ENCODE data around the gene INPP4B. TPM values are rescaled to one million over a fixed set of nuclear protein-coding genes. Genes with fewer than 3 reads are reported as not detected.

Gene INPP4B
- total RNA-seq, 1 donor from 2014 or later, result 21.5 TPM

DNA sequence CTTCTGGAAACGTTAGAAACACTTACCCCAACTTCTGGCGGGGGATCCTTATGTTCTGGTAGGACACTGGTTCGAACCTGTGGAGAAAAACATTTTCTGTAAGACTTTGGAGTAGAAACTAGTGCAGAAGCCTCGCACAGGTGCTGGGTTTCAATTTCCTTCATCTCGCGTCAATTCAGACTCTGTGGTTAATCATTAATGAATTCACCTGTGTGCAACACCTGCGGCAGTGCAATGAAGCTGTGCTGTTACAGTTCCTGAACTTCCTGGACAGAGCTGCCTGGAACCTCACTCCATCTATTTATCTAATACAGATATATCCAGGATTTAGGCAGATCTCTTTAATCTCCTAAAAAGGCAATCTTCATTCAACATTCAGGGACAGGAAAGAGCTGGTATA, 531.4 kb downstream of the INPP4B start:
- no peak for ATAC-seq
- DNase-seq (ENCODE audit: low spot score), result no peak
- intact Hi-C loops (cut with DNase I), result no loop called here

- intact Hi-C loops (cut with DNase I), result no loop called here
- DNase-seq (ENCODE audit: low spot score) (no peak), ATAC-seq (no peak)
Observed at GRCh38 chr4:142314247-142314646, 531.9 kb downstream of the INPP4B start.

DNA sequence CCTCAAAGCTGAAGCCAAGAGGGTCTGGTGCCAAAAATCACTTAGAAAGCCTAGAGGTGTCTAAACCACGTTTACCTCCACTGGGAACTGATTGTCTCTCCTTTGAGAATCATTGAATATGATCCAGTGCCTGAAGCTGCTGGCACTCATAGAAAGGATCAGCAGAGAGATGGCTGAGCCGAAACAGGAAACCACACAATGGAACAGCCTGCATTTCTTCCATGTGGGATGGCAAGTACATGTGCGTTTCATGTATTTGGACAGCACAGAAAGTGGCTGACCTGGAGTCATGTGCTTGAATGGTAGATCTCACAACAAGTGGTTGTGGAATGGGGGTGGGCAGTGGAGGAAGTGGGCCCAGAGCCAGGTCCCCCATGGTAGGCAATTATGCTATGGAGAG, 533.7 kb downstream of the INPP4B start:
- intact Hi-C loops (cut with DNase I), result no loop called here
- ATAC-seq (no peak), DNase-seq (ENCODE audit: low spot score) (no peak)

DNA sequence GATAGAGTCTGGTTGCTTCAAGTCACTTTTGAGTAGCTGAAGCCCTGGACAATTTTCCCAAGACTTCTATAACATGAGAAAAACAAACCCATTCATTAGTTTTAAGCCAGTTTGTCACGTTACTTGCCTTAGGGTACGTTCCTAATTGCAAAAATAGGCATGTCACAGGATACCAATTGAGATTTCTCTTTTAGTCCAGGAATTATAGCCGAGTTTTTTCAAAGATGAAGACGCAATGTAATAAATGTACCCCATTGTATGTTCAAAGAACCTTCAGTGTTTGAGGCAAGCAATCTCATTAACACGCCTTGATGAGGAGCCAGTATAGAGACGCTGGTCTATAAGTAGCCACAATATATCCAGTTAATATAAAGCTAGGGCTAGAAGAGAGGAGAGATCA, 534.2 kb downstream of the INPP4B start:
- intact Hi-C loops (cut with DNase I), result no loop called here
- DNase-seq (ENCODE audit: low spot score), result no peak
- no peak for ATAC-seq

GRCh38 chr4:142309772-142310171, 536.3 kb downstream of the INPP4B start:
- intact Hi-C loops (cut with DNase I), result no loop called here
- DNase-seq (ENCODE audit: low spot score) (no peak), ATAC-seq (no peak)

- DNase-seq (ENCODE audit: low spot score), result no peak
- intact Hi-C loops (cut with DNase I), result no loop called here
- ATAC-seq, result no peak
Observed at GRCh38 chr4:142307857-142308256, 538.2 kb downstream of the INPP4B start.

- ATAC-seq, result no peak
Observed at GRCh38 chr4:142297313-142297712, 548.8 kb downstream of the INPP4B start.

DNA sequence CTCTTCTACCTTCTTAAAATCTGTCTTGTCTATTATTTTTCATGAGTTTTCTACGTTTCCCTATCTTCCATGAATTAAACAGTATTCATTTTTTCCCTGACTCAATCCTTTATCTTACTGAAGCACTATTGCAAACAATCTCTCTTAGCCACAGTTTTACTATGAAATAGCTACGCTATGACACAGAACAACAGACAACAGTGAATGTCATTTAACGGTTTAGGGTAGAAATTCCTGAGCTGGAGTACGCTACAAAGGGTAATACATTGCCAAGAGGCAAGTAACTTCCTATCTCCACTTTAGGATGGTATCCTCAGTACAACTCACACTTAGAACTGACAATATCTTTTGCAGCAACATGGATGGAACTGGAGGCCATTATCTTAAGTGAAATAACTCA, 552.6 kb downstream of the INPP4B start:
- ATAC-seq (no peak), DNase-seq (ENCODE audit: low spot score) (no peak)
- intact Hi-C loops (cut with DNase I), result no loop called here

More at GRCh38 chr4:142297313-142297712, 548.8 kb downstream of the INPP4B start:
- no peak for DNase-seq (ENCODE audit: low spot score)
- intact Hi-C loops (cut with DNase I), result no loop called here

DNA sequence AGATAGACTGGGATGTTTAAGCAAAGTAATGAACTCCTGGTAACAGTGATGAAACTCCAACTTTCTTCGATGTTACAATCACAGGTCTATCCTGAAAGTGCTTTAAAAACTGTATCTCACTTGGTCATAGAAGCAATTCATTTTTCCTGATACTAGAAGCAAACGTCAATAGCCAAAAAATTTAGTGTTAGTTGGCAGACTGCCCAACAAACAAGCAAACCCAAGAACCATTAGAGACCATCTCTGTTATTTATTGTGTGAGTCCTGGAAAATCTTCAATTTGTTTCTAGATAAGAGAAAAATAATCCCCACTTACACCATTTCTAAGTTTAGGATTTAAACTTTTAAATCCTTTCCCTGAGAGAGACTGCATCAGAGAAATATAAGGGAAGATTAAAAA, 553.9 kb downstream of the INPP4B start:
- DNase-seq (ENCODE audit: low spot score) (no peak), ATAC-seq (no peak)
- intact Hi-C loops (cut with DNase I), result no loop called here

- intact Hi-C loops (cut with DNase I), result no loop called here
- ATAC-seq (no peak), DNase-seq (ENCODE audit: low spot score) (no peak)
Observed at GRCh38 chr4:142291299-142292050, 554.6 kb downstream of the INPP4B start.

DNA sequence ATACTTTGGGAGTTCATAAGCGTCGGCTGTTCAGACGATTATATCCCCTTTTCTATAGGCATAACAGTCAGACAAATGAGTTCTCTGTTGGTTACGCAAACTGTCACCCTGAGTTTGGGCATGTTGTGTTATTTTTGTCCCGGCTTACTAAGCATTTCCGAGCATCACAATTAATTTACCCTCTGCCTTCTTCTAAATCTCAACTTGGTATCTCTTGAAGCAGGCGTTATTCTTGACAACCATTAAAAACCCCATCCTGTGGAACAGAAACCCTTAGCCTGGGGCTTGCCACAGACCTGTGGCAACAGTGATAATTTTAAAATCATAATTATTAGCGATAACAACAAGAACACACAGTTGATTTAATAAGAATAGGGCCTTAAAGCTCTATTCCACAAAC, 558.7 kb downstream of the INPP4B start:
- no peak for DNase-seq (ENCODE audit: low spot score)
- intact Hi-C loops (cut with DNase I), result no loop called here
- ATAC-seq, result no peak

DNA sequence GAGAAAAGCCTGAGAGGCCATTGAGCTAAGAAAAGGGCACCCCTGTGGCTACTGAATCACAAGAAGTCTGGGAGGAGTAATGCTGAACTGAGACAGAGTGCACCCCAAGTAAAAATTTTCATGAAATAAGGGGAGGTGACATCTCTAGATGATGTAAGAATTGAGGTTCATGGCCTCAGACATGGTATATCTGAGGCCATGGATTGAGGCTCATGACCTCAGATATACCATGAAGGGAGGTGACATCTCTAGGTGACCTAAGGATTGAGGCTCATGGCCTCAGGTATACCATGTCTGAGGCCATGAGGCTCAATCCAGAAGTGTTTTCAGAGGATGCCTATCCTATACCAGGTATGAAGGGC, 560.9 kb downstream of the INPP4B start:
- intact Hi-C loops (cut with DNase I), result no loop called here
- ATAC-seq (no peak), DNase-seq (ENCODE audit: low spot score) (no peak)

GRCh38 chr4:142284402-142285221, 561.5 kb downstream of the INPP4B start:
- intact Hi-C loops (cut with DNase I), result no loop called here

DNA sequence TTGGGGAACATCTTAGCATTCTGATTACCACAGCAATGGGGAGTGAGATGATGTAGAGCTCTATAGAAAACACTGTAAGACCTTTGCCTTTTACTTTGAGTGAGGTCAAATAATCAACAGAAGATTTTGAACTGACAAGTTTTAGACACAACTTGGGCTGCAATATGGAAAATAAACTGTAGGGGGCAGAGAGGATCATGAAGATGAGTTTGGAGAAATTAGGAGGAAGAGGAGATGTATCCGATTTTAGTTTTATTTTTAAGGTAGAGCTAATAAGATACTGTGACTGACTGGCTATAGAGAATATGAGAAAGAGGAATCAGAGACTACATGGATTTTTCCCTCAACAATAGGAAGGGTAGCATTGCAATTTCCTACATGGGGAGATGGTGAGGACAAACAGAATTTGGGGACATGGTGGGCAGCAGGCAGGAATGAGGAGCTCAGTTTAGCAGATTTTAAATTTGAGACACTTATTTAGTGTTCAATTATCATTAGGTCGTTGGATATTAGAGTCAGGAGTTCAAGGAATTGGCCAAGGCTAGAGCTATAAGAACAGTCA, 563.1 kb downstream of the INPP4B start:
- ATAC-seq (no peak), DNase-seq (ENCODE audit: low spot score) (no peak)
- intact Hi-C loops (cut with DNase I), result no loop called here

More at GRCh38 chr4:142284402-142285221, 561.5 kb downstream of the INPP4B start:
- no peak for ATAC-seq
- no peak for DNase-seq (ENCODE audit: low spot score)

DNA sequence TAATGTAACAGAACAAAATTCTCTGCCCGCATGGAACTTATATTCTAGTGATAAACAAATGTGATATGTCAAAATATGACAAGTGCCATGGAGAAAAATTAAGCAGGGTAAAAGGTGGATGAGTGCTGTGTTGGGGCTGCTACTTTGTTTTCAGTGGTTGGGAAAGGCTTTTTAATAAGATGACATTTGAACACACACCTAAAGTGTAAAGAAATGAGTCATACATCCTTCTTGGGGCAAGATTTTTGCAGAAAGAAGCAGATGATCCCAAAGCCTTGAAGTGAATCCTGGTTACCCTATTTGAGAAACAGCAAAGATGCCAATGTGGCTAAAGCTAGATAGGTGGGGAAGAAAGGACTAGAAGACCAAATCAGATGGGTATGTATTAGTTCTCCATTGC, 564.1 kb downstream of the INPP4B start:
- intact Hi-C loops (cut with DNase I), result no loop called here
- ATAC-seq (no peak), DNase-seq (ENCODE audit: low spot score) (no peak)

GRCh38 chr4:142278663-142279062, 567.4 kb downstream of the INPP4B start:
- no peak for ATAC-seq
- intact Hi-C loops (cut with DNase I), result no loop called here
- DNase-seq (ENCODE audit: low spot score), result no peak

DNA sequence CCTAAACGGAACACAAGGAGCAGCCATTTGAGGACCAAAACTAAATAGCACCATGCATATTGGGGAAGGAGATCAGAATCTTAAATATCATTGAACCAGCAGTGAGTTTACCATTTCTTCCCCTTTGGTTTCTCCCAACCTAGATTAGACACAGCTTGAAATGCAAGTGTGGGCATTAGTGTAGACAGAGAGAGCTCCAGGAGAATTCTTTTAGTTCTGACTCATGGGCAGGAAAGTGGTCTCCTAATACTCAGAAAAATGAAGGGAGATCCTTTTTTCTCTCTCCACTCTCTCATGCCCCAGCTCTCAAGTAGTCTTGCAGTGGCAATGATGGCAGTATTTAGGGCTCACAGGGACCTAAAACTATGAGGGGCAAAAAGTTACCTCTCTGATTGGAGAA, 567.9 kb downstream of the INPP4B start:
- intact Hi-C loops (cut with DNase I), result no loop called here
- ATAC-seq (no peak), DNase-seq (ENCODE audit: low spot score) (no peak)

DNA sequence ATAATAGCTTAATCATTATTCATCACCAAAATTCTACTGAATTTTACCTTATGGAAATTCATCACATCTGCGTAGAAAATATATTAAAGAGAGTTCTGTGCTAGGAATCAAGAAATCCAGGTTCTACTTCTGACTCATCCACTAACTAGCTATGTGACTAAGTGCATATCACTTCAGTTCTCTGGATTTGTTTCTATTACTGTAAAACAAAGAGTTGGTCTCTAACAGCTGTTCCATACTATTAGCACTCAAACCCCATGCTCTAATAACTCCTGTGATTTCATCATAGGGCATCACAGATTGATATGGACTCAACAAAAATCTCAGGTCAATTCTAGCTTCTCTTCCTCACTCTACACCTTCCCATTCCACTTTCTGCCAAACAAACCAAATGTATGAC, 572.0 kb downstream of the INPP4B start:
- no peak for DNase-seq (ENCODE audit: low spot score)
- ATAC-seq, result no peak
- intact Hi-C loops (cut with DNase I), result no loop called here

DNA sequence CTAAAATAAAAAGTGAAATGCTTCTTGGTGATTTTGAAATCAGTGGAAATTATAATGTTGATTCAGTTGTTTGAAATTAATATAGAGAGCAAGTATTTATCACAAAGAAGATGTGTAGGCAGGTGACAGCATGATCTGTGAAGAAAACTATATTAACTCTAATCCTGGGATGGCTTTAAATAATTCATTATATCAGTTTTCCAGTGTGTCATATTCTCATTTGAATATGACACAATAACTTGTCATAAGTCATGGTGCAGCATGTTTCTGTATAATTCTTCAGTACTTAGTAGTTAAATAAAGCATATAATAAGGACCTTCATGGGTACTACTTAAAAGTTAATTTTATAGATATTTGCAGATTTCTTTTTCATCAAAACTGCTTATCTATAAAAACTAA, 573.6 kb downstream of the INPP4B start:
- no peak for ATAC-seq
- intact Hi-C loops (cut with DNase I), result no loop called here

GRCh38 chr4:142271832-142272231, 574.3 kb downstream of the INPP4B start:
- DNase-seq (ENCODE audit: low spot score) (no peak), ATAC-seq (no peak)
- intact Hi-C loops (cut with DNase I), result no loop called here

More for the DNA sequence above, 573.6 kb downstream of the INPP4B start:
- DNase-seq (ENCODE audit: low spot score), result no peak
